HG03064 (cell line): ENCODE measurements around the gene NUP98.

ENCODE experiments used
- ATAC-seq: cut with Tn5 transposase; IDR thresholded peaks from one replicate; pipeline ENCODE4 v1.9.1; 2021; ENCODE audit warnings: low read depth; ENCODE audit not compliant: unreplicated experiment

The NUP98 gene

DNA sequence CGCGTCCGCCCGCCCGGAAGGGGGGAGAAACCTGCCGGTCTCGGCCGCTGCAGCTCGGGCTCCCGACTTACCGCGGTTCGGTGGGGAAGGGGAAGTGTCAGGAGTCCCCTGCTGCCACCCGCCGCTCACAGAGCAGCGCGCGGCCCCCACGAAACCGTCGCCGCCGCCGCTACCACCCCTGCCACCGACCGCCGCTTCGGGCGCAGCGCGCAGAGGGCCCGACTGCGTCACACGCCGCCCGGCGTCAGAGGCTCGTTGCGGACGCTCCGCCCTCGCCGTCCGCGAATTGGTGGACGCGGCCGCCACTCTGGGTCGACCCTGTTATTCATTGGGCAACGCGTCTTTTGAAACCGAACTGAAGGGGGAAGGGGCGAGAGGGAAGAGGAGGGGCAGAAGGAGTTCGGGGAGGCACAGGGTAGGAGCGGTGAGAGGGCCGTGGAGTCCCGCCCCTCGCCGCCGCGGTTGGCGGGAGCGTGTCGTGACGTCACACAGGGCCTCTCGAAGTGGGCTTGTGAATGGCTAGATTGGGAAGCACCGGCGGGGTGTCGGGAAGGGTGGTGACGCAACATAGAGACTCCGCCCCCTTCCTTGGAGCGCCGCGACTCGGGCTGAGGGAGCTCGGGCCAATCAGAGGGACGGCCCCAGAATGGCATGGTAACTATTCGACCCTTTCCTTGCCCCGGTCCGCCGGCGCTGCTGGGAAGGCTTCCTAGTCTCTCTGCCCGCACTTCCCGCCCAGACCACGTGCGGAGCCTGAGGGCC, at the start of gene NUP98:
TSS of gene NUP98 (minus strand) at position 226 of the 762 bp plus-strand sequence. CDS start 15,437 bp downstream, outside the sequence.
- ATAC-seq: peak; percentile 94

DNA sequence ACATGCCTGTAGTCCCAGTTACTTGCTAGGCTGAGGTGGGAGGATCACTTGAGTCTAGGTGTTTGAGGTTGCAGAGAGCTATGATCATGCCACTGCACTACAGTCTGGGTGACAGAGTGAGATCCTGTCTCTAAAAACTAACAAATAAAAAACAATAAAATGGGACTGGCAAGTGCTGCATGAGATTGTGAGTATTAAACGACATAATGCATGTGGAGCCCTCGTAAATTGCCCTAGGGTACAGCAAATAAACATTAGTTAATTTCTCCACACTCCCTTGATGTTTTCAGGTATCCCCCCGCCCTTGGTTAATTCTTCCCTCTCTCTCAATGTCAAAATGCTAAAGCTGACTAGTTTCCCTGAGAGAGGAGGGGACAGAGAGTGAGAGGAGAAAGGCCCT, 48.3 kb upstream of the NUP98 start:
- ATAC-seq: no peak

DNA sequence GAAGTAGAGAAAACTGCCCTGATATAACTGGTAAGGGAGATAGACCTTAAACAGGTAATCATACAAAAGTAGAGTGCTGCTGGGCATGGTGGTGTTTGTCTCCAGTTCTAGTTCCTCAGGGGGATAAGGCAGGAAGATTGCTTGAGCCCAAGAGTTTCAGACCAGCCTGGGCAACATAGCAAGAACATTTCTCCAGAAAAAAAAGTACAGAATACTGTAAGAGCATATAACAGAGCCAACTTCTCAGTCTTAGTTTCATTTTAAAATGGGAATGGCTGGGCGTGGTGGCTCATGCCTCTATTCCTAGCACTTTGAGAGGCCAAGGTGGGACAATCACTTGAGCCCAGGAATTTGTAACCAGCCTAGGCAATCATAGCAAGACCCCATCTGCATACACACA, 47.9 kb upstream of the NUP98 start:
- ATAC-seq: no peak

- ATAC-seq: no peak
Measured at GRCh38 chr11:3843326-3843725, 46.0 kb upstream of the NUP98 start.

DNA sequence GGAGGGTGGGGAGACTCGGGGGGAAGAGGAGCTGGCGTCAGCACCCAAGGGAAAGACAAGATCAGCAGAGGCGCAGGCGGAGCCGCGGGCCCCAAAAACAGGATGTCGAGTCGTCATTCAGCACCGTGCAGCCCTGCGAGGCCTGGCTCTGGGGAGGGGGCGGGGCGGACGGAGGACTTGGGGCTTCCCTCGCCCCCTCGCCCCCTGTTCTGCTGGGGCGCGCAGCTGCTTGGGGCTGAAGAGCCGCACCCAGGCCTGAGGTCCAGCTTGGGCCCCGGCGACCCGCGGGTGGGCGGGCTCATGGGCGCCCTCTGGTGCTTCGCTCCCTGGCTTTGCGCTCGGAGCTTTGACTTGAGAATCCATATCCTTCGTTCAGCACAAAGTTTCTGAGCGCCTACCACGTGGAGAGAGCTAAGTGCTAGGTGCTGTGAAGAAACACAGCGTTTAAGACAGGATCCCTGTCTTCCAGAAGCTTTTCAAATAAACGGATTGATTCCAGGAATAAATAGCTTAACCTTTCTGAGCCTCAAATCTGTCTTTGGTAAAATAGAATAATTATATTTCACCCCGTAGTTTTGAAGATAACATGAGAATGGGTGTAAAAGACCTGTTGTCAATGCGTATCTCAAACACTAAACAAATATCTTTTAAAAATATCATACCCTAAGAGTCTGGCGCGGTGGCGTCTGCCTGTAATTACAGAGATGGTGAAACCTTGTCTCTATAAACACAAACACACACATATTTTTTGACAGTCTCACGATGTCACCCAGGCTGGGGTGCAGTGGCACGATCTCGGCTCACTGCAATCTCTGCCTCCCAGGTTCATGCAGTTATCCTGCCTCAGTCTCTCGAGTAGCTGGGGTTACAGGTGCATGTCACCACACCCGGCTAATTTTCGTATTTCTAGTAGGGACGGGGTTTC, 44.3 kb upstream of the NUP98 start:
- peak; percentile 34 for ATAC-seq

- peak; percentile 47 for ATAC-seq
Measured at GRCh38 chr11:3840870-3841425, 43.6 kb upstream of the NUP98 start, which contains the start of gene RHOG. Gene RHOG, minus strand, starts transcription at chr11:3840959. Its CDS starts 12,821 bp downstream, at chr11:3828138.

GRCh38 chr11:3840004-3840869, 42.9 kb upstream of the NUP98 start:
- peak; percentile 2 for ATAC-seq

DNA sequence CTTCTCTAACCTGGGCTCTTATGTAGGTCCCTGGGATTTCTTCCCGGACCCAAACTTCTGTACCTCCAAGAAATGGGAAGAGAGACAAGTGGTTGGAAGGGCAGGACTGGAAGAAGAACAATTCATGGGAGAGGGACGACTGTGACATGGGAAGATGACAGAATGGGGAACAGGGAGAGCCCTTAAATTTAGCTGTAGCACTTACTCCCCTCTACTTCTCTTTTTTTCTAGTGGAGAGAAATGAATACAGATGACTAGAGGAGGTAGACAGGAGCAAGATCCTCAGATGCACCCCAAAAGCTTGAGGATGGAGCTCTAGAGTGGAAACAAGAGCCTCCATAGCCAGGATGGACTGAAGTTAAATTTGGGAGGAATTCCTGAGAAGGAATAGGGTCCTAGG, 41.1 kb upstream of the NUP98 start:
- ATAC-seq: no peak

GRCh38 chr11:3837793-3838192, 40.4 kb upstream of the NUP98 start:
- ATAC-seq: no peak

DNA sequence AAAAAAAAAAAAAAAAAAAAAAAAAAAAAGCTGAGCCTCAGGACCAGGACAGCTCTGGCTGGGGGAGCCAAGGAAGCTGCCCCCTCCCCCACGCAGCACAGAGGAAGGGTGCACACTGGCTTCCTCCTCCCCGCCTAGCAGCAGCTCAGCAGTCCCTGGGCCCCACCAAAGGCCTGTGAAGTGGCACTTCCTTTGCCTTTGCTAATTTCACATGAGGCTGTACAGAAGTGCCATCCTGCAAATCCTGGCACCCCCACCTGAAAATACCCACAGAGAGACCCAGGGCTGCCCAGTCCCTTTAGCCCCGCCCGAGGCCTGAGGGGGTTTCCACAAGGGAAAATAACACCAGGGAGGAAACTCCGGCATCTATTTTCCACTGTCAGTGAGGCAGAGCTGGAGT, 39.5 kb upstream of the NUP98 start:
- no peak for ATAC-seq

DNA sequence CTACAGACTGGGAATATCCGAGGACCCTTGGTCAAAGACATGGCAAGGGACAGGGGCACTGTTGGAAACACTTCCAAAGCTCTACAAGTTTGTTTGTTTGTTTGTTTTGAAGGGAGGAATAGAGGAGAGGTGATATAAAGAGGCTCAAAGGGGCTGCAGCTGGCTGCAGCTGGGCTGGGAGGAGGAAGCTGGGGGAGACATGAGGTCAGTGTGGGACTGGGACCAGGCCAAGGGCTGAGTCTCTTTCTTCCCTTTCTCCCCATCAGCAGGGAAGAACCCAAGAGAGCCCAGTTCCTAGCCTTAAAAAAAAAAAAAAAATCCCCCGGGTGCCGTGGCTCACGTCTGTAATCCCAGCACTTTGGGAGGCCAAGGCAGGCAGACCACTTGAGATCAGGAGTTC, 38.4 kb upstream of the NUP98 start:
- ATAC-seq: no peak

DNA sequence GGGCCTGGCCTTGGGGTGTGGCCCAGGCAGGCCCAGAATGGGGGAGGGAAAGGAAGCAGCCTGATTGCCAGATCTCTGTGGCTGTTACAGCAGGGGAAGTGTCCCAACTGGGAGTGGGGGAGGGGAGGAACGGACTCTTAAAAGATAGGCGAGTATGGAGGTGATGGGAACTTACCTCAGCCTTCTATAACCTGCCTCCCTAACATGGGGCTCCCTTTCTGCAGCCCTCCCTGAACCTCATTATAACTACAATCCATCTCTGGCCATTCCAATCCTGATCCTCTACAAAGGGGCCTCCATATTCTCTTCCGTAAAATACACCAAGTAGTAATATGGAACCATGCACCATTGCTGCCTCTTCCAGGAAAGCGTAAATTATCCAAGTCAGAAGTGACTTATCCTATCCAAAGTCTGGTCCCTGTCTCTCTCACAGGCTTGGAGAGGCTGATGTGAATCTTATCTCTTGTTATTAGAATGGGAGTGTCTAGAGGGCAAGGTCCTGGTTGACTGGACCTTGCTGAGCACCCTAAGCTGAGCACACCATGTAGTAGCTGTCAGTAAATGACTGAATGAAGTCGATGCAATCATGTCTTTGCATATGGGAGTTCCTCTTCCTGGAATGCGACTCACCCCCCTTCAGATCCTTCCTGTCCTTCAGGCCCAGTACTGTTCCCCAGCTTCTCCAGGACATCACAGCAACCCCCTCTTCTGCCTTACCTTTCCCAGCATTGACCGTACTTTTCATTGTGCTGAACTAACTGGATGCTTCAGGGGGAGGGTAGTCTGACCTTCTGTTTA, 37.5 kb upstream of the NUP98 start:
- ATAC-seq: no peak

GRCh38 chr11:3834349-3834663, 37.0 kb upstream of the NUP98 start:
- ATAC-seq: no peak

DNA sequence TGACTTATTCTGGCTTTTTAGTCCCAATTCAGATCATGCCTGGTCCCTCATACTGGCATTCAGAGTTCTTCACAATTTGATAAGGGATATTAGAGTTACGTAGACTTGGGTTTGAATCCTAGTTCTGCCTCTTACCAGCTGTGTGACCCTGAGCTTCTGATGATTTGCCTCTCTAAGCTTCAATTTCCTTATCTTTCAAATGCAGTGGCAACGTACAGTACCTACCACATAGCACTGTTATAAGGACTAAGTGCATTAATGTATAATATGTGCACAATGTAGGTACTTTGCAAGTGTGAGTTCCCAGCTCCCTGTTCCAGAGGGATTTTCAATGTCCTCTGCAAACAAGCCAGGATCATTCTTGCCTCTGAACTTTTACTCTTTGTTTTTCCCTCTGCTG, 36.1 kb upstream of the NUP98 start:
- no peak for ATAC-seq

DNA sequence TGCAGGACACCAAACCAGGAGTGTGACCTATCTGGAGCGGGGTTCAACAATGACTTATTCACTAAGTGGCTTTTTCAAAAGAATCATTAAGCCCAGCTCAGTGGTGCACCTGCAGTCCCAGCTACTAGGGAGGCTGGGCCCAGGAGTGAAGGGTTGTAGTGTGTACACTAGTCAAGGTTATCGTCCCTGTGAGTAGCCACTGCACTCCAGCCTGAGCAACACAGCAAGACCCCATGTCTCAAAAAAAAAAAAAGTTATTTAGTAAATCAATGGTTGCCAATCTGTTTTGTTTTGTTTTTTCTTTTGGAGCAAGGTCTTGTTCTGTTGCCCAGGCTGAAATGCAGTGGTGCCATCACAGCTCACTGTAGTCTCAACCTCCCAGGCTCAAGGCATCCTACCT, 35.5 kb upstream of the NUP98 start:
- ATAC-seq: no peak

GRCh38 chr11:3831378-3832239, 34.3 kb upstream of the NUP98 start:
- ATAC-seq: no peak

DNA sequence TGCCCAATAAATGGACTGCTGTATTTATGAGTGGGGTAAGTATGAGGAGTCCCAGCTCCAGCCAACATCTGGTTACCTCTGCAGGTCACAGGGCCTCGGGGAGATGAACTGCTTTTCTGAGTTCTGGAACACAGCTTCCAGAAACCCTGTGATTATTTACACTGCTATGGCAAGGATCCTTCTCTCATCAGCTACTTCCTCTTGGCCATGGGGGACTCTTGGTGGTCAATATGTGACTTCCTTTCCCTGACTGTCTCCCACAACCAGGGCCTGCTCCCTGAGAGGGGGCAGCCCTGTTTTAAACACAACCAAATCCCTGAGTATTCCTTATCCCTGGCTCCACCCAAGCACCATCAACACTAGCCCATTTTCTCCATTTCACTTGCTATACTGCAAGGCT, 33.4 kb upstream of the NUP98 start:
- no peak for ATAC-seq

DNA sequence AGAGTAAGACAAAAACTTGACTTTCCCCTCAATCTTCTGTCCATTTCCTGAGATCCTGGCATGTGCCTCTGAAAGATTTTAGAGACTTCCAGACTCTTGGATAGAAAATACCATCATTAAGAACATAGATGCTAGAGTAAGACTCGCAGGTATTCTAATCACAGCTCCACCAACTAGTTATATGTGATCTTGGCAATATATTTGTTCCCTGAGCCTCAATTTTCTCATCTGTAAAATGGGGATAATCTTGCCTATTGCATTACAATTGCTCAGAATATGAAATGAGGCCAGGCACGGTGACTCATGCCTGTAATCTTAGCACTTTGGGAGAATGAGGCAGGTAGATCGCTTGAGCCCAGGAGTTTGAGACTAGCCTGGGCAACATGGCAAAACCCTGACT, 32.7 kb upstream of the NUP98 start:
- ATAC-seq: no peak
